H1 (cell line): ENCODE measurements around the gene AP1M2. TPM values are rescaled to one million over a fixed set of nuclear protein-coding genes. Genes with fewer than 3 reads are reported as not detected.

Experiments
- CTCF ChIA-PET: fragments of 300-600 bp; sonication (Branson Sonifier 250); formaldehyde crosslinking; loops from one replicate; lab custom pipeline; 2021; ENCODE audit not compliant: partially characterized antibody; lab: Charles Lee
- POLR2A ChIA-PET: fragments of 300-600 bp; sonication (Branson Sonifier 250); formaldehyde crosslinking; loops from one replicate; lab custom pipeline; 2021; ENCODE audit warnings: inconsistent platforms; ENCODE audit not compliant: partially characterized antibody; lab: Charles Lee
- DNase-seq, 2 experiments: peaks; one replicate each; pipeline versions ENCODE4 v3.0.0 to v3.0.0-alpha.2; 2010 to 2022; ENCODE audit warnings: low spot score in 2 of 2, low read depth in 1 of 2, mixed read lengths in 1 of 2
- FAIRE-seq: peaks from 2 replicates; lab custom pipeline; 2011; peaks lifted over from hg19 to GRCh38; lab: Jason Lieb, UNC
- H2AFZ ChIP-seq: 2 replicates; pipeline ENCODE4 v1.8.1; 2012; ENCODE audit warnings: low read length, inconsistent platforms
- H2AK5ac ChIP-seq: 2 replicates; pipeline ENCODE4 v1.6.1; 2013; ENCODE audit warnings: low read depth, low read length
- H2BK120ac ChIP-seq: replicated peaks from 2 replicates; pipeline ENCODE3; 2013; ENCODE audit warnings: low read depth, low read length, inconsistent platforms
- H2BK12ac ChIP-seq: 2 replicates; pipeline ENCODE4 v1.6.1; 2013; ENCODE audit warnings: low read depth, low read length
- H2BK15ac ChIP-seq: 2 replicates; pipeline ENCODE4 v1.6.1; 2013; ENCODE audit warnings: low read length
- H2BK20ac ChIP-seq: 2 replicates; pipeline ENCODE4 v1.6.1; 2013; ENCODE audit warnings: low read length
- H2BK5ac ChIP-seq: 2 replicates; pipeline ENCODE4 v1.6.1; 2013; ENCODE audit warnings: low read depth, low read length
- H3K14ac ChIP-seq: 2 replicates; pipeline ENCODE4 v1.6.1; 2013; ENCODE audit warnings: inconsistent platforms; ENCODE audit not compliant: insufficient read length
- H3K18ac ChIP-seq: 2 replicates; pipeline ENCODE4 v1.6.1; 2013; ENCODE audit warnings: low read length; ENCODE audit errors: extremely low read depth
- H3K23ac ChIP-seq: 2 replicates; pipeline ENCODE4 v1.6.1; 2013; ENCODE audit warnings: inconsistent platforms; ENCODE audit not compliant: insufficient read length
- H3K23me2 ChIP-seq: 2 replicates; pipeline ENCODE4 v1.6.1; 2013; ENCODE audit warnings: low read depth, low read length
- H3K27ac ChIP-seq: 2 replicates; pipeline ENCODE4 v1.6.1; 2011; ENCODE audit warnings: low read depth, low read length, inconsistent platforms
- H3K27me3 ChIP-seq, 4 experiments: replicated peaks in 1 of 4; 1 replicate in 1 of 4; 2 replicates in 3 of 4; pipeline versions ENCODE4 v1.6.1 to v1.8.1; 2011 to 2013; ENCODE audit warnings: low read length in 3 of 4, mild to moderate bottlenecking in 3 of 4, inconsistent platforms in 2 of 4, mixed read lengths in 2 of 4, moderate library complexity in 1 of 4; ENCODE audit not compliant: control insufficient read depth in 3 of 4, insufficient read depth in 3 of 4; ENCODE audit errors: extremely low read depth in 1 of 4
- H3K36me3 ChIP-seq, 4 experiments: 2 replicates each; pipeline versions ENCODE4 v1.6.1 to v1.8.1; 2011 to 2013; ENCODE audit warnings: mild to moderate bottlenecking in 4 of 4, low read length in 3 of 4, moderate library complexity in 2 of 4, control low read depth in 1 of 4, inconsistent platforms in 1 of 4; ENCODE audit not compliant: insufficient read depth in 4 of 4, control insufficient read depth in 2 of 4
- H3K4ac ChIP-seq: replicated peaks from 2 replicates; pipeline ENCODE3; 2013; ENCODE audit warnings: low read length, low read depth, mixed read lengths, inconsistent platforms; ENCODE audit not compliant: insufficient read length
- H3K4me1 ChIP-seq, 4 experiments: replicated peaks in 1 of 4; 1 replicate in 1 of 4; 2 replicates in 3 of 4; pipeline versions ENCODE4 v1.6.1 to v1.8.1; 2011 to 2013; ENCODE audit warnings: low read length in 3 of 4, inconsistent platforms in 2 of 4, mixed read lengths in 1 of 4; ENCODE audit not compliant: insufficient read depth in 4 of 4, control insufficient read depth in 3 of 4
- H3K4me2 ChIP-seq, 2 experiments: 2 replicates each; pipeline versions ENCODE4 v1.6.1 to v1.8.1; 2011 to 2013; ENCODE audit warnings: low read depth in 2 of 2, low read length in 2 of 2, control low read depth in 1 of 2, inconsistent platforms in 1 of 2, mild to moderate bottlenecking in 1 of 2; ENCODE audit not compliant: insufficient read depth in 1 of 2
- H3K4me3 ChIP-seq, 4 experiments: fragments of 200-600, 300-600 bp in 1 of 4; sonication (generic), shearing (Covaris generic), sonication (Bioruptor Twin) in 1 of 4; 2 replicates each; pipeline versions ENCODE4 v1.5.1 to v1.8.1; 2011 to 2016; ENCODE audit warnings: low read length in 4 of 4, low read depth in 3 of 4, control low read depth in 2 of 4, inconsistent platforms in 2 of 4, mild to moderate bottlenecking in 2 of 4, mixed read lengths in 1 of 4, moderate library complexity in 1 of 4; ENCODE audit not compliant: insufficient read depth in 2 of 4; ENCODE audit errors: extremely low read depth in 1 of 4
- H3K56ac ChIP-seq: replicated peaks from 2 replicates; pipeline ENCODE3; 2013; ENCODE audit warnings: low read depth, mild to moderate bottlenecking, mixed read lengths, low read length, inconsistent platforms; ENCODE audit not compliant: insufficient read length
- H3K79me1 ChIP-seq: 2 replicates; pipeline ENCODE4 v1.6.1; 2013; ENCODE audit warnings: low read depth, low read length, control low read depth
- H3K79me2 ChIP-seq, 2 experiments: 2 replicates each; pipeline versions ENCODE4 v1.6.1 to v1.8.1; 2012 to 2013; ENCODE audit warnings: low read length in 2 of 2, mild to moderate bottlenecking in 2 of 2, inconsistent platforms in 1 of 2; ENCODE audit not compliant: insufficient read depth in 2 of 2, control insufficient read depth in 1 of 2
- H3K9ac ChIP-seq, 4 experiments: replicated peaks in 1 of 4; 1 replicate in 1 of 4; 2 replicates in 3 of 4; pipeline versions ENCODE4 v1.6.1 to v1.8.1; 2011 to 2013; ENCODE audit warnings: low read depth in 3 of 4, low read length in 3 of 4, control low read depth in 2 of 4, mild to moderate bottlenecking in 2 of 4, moderate library complexity in 2 of 4, inconsistent platforms in 1 of 4; ENCODE audit errors: extremely low read depth in 1 of 4
- H3K9me3 ChIP-seq, 2 experiments: 2 replicates each; pipeline versions ENCODE4 v1.6.1 to v1.8.1; 2012 to 2013; ENCODE audit warnings: mild to moderate bottlenecking in 2 of 2, moderate library complexity in 2 of 2, control low read depth in 1 of 2, inconsistent platforms in 1 of 2, low read depth in 1 of 2, low read length in 1 of 2, mixed read lengths in 1 of 2; ENCODE audit not compliant: insufficient read depth in 2 of 2
- H4K20me1 ChIP-seq, 2 experiments: replicated peaks in 1 of 2; 2 replicates each; pipeline versions ENCODE3 to v1.8.1; 2011 to 2013; ENCODE audit warnings: inconsistent platforms in 2 of 2, low read length in 2 of 2, mild to moderate bottlenecking in 1 of 2; ENCODE audit not compliant: insufficient read depth in 2 of 2, control insufficient read depth in 1 of 2
- H4K5ac ChIP-seq: 2 replicates; pipeline ENCODE4 v1.6.1; 2013; ENCODE audit warnings: low read length, low read depth, mixed read lengths, inconsistent platforms; ENCODE audit not compliant: insufficient read length
- H4K8ac ChIP-seq: 2 replicates; pipeline ENCODE4 v1.8.0; 2013; ENCODE audit warnings: mild to moderate bottlenecking, moderate library complexity, low read length, inconsistent platforms; ENCODE audit not compliant: insufficient read depth; ENCODE audit errors: extremely low read depth
- H4K91ac ChIP-seq: replicated peaks from 2 replicates; pipeline ENCODE3; 2013; ENCODE audit warnings: low read length, mixed read lengths, inconsistent platforms; ENCODE audit not compliant: insufficient read length
- BCL11A ChIP-seq, 2 experiments: IDR thresholded peaks; one replicate each; pipeline ENCODE4 v1.6.1; 2011; ENCODE audit warnings: low read depth in 2 of 2, low read length in 2 of 2, mild to moderate bottlenecking in 2 of 2
- BRCA1 ChIP-seq: IDR thresholded peaks from 2 replicates; pipeline ENCODE4 v1.6.1; 2012; ENCODE audit warnings: low read depth, low read length, improper control_type of control experiment
- CHD2 ChIP-seq: IDR thresholded peaks from 2 replicates; pipeline ENCODE4 v1.6.1; 2012; ENCODE audit warnings: low read length, improper control_type of control experiment
- CREB1 ChIP-seq: IDR thresholded peaks from 2 replicates; pipeline ENCODE4 v1.6.1; 2012; ENCODE audit warnings: inconsistent platforms
- EGR1 ChIP-seq: IDR thresholded peaks from 2 replicates; pipeline ENCODE4 v1.6.1; 2011; ENCODE audit warnings: low read depth, low read length, borderline replicate concordance
- SIN3A ChIP-seq, 2 experiments: IDR thresholded peaks in 1 of 2; conservative IDR thresholded peaks in 1 of 2; 2 replicates each; pipeline ENCODE4 v1.6.1; 2011 to 2012; ENCODE audit warnings: low read length in 2 of 2, improper control_type of control experiment in 1 of 2, low read depth in 1 of 2, mild to moderate bottlenecking in 1 of 2
- SIRT6 ChIP-seq: IDR thresholded peaks from one replicate; pipeline ENCODE4 v1.7.1; 2012; ENCODE audit warnings: low read length, inconsistent platforms
- SP1 ChIP-seq: IDR thresholded peaks from 2 replicates; pipeline ENCODE4 v1.6.1; 2011; ENCODE audit warnings: low read depth, low read length
- TAF7 ChIP-seq: optimal IDR thresholded peaks from 2 replicates; pipeline ENCODE3; 2011; ENCODE audit warnings: low read depth, mild to moderate bottlenecking, inconsistent platforms, low read length, moderate library complexity, borderline replicate concordance
- YY1 ChIP-seq: IDR thresholded peaks from 2 replicates; pipeline ENCODE4 v1.6.1; 2011; ENCODE audit warnings: low read depth, mild to moderate bottlenecking, low read length
- WGBS, 2 experiments: shearing (Covaris generic) in 1 of 2; methylation state at CpG; one replicate each; pipeline versions ENCODE4 v1.1.6 to v1.1.7; 2013 to 2015; ENCODE audit warnings: low lambda C conversion rate in 2 of 2, mixed read lengths in 2 of 2, inconsistent platforms in 1 of 2, low coverage in 1 of 2, missing lambda C conversion rate in 1 of 2; ENCODE audit not compliant: insufficient replicate concordance in 2 of 2, insufficient coverage in 1 of 2, insufficient read length in 1 of 2; ENCODE audit errors: extremely low coverage in 1 of 2, missing lambda C conversion rate in 1 of 2; 5-methylcytosine and 5-hydroxymethylcytosine counted together
- polyA plus RNA-seq, 7 experiments: library from polyadenylated mRNA; depleted of rRNA in 3 of 7; stranded (reverse) in 5 of 7; unstranded in 2 of 7; fragments of >200 nt in 5 of 7; fragments of 200-250 nt in 2 of 7; gene quantifications; 1 replicate in 5 of 7; 2 replicates in 1 of 7; 4 replicates in 1 of 7; pipeline versions ENCODE4 v1.2.1 to v1.2.3, GENCODE V29; 2011 to 2013; ENCODE audit warnings: missing spikeins in 2 of 7, mixed read lengths in 2 of 7
- total RNA-seq: library from RNA; stranded (reverse); fragmentation: NEBNext Ultra II Directional; extraction: Animal tissue kit (Norgen Biotek cat#: 25700); gene quantifications from 2 replicates; pipeline ENCODE4 v1.2.1, GENCODE V29; 2021
- TF ChIP-seq, protein P1 (sequence below): IDR thresholded peaks from 2 replicates; pipeline ENCODE4 v1.6.1; 2012; ENCODE audit warnings: inconsistent platforms
- TF ChIP-seq, protein P2 (sequence below), 3 experiments: IDR thresholded peaks; 1 replicate in 2 of 3; 2 replicates in 1 of 3; pipeline versions ENCODE4 v1.5.1 to v1.6.1; 2011; ENCODE audit warnings: low read length in 3 of 3, mild to moderate bottlenecking in 3 of 3, inconsistent platforms in 2 of 3, low read depth in 1 of 3, moderate library complexity in 1 of 3; ENCODE audit not compliant: insufficient read depth in 1 of 3; ENCODE audit errors: control extremely low read depth in 1 of 3

Gene AP1M2
- total and polyA plus RNA-seq, 2 of the 8 experiments (the other 6 are each of a cell fraction or from before 2014, with no cell fraction given): 140 to 161 TPM

DNA sequence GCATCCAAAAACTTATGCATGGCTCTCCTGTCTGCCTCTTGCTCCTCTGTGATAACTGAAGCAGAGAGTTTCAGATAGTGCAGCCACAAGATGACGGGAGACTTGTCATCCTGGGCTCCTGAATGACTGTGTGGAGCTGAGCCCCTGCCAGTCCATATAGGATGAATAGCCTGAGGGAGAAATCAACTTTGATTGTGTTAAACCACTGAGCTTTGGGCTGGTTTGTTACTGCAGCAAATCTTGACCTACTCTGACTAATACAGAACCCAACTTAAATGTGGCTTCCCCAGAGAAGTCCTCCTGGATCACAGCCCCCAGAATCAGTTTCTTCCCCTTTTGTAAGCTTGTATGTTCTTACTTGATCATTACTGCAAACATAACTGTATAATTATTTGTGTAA is 54.7 kb downstream of the AP1M2 start:
- Histone ChIP-seq H3K4me1 (no peaks in the 10 kb centered on the region), H4K5ac (no peak overlapping the region), H4K91ac (no peak overlapping the region), H3K4ac (no peak overlapping the region), H4K20me1 (no peaks in the 10 kb centered on the region), H2BK15ac (no peak overlapping the region), H3K9me3 (no peaks in the 10 kb centered on the region), H3K23me2 (no peaks in the 10 kb centered on the region), H4K8ac (no peak overlapping the region), H2AK5ac (no peak overlapping the region), H3K4me3 (no peak overlapping the region), H3K56ac (no peak overlapping the region), H3K79me1 (no peaks in the 10 kb centered on the region), H3K27me3 (no peaks in the 10 kb centered on the region), H3K9ac (no peak overlapping the region), H3K79me2 (no peaks in the 10 kb centered on the region), H2BK120ac (no peak overlapping the region), H2BK12ac (no peak overlapping the region), H2BK20ac (no peak overlapping the region), H2BK5ac (no peak overlapping the region), H3K14ac (no peak overlapping the region), H3K4me2 (no peak overlapping the region), H3K27ac (no peak overlapping the region), H3K23ac (no peak overlapping the region), H3K36me3 (no peaks in the 10 kb centered on the region), H3K18ac (no peak overlapping the region), H2AFZ (no peak overlapping the region)
- 69% methylated on average over 1 of the region's 1 CpG; no CpG with 5 or more reads in 1 of the 2 experiments for WGBS, 2 experiments
- POLR2A ChIA-PET: interaction anchor here (0.9 kb wide), 1 partner anchor 13 kb away, joined by 3 read pairs; no protein-coding TSS in a partner anchor
- FAIRE-seq: no peak
- no peak for DNase-seq
- CTCF ChIA-PET: interaction anchor here (2.7 to 8.3 kb wide), 3 partner anchors 9 to 22 kb away, joined by 10 to 55 read pairs (median 15); no protein-coding TSS in a partner anchor
- TF ChIP-seq SIRT6 (no peak), BCL11A (IDR thresholded peaks at IDR 0.05; ENCODE audit: low read depth in 2 of 2, low read length in 2 of 2) (no peak), CHD2 (no peak), EGR1 (no peak), TAF7 (no peak), SP1 (no peak), BRCA1 (no peak), CREB1 (no peak), YY1 (no peak), SIN3A (conservative IDR thresholded peaks at IDR 0.05 in 1 of 2, IDR thresholded peaks at IDR 0.05 in 1 of 2; ENCODE audit: low read depth in 1 of 2, low read length in 2 of 2) (no peak)
- TF ChIP-seq, protein P1, sequence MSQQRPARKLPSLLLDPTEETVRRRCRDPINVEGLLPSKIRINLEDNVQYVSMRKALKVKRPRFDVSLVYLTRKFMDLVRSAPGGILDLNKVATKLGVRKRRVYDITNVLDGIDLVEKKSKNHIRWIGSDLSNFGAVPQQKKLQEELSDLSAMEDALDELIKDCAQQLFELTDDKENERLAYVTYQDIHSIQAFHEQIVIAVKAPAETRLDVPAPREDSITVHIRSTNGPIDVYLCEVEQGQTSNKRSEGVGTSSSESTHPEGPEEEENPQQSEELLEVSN: no peak
- TF ChIP-seq, protein P2, sequence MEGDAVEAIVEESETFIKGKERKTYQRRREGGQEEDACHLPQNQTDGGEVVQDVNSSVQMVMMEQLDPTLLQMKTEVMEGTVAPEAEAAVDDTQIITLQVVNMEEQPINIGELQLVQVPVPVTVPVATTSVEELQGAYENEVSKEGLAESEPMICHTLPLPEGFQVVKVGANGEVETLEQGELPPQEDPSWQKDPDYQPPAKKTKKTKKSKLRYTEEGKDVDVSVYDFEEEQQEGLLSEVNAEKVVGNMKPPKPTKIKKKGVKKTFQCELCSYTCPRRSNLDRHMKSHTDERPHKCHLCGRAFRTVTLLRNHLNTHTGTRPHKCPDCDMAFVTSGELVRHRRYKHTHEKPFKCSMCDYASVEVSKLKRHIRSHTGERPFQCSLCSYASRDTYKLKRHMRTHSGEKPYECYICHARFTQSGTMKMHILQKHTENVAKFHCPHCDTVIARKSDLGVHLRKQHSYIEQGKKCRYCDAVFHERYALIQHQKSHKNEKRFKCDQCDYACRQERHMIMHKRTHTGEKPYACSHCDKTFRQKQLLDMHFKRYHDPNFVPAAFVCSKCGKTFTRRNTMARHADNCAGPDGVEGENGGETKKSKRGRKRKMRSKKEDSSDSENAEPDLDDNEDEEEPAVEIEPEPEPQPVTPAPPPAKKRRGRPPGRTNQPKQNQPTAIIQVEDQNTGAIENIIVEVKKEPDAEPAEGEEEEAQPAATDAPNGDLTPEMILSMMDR (IDR thresholded peaks at IDR 0.05; ENCODE audit: control extremely low read depth in 1 of 3, insufficient read depth in 1 of 3, low read depth in 1 of 3, low read length in 3 of 3): no peak
